ENCODE measurements around the gene UBE4B. TPM values are rescaled to one million over a fixed set of nuclear protein-coding genes. Genes with fewer than 3 reads are reported as not detected.

The UBE4B gene
- total and polyA plus RNA-seq, 4 donors, result 7.5 to 25.5 (median 16.6) TPM

DNA sequence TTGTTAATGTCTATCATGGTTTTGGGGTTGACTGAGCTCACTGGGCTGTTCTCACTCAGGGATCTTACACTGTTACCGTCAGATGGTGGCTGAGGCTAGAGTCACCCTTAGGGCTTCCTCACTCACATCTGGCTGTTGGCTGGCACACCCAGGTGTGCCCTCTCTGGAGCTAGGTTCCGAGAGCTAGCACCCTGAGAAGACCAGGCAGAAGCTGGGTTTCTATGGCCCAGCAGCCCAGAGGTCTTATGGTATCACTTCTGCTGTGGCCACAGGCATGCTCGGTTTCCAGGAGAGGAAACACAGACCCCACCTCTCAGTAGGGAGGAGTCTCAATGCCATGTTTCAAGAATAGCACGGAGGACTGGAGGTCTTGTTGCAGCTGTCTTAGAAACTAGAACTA is 156.9 kb downstream of the UBE4B start:
- DNase-seq (ENCODE audit: low spot score), result no peak
- TF ChIP-seq YY1 (IDR thresholded peaks at IDR 0.05) (no peak), GABPA (IDR thresholded peaks at IDR 0.05 in 1 of 2, conservative IDR thresholded peaks at IDR 0.05 in 1 of 2) (no peak), FOXA1 (IDR thresholded peaks at IDR 0.05) (no peak), EGR1 (IDR thresholded peaks at IDR 0.05; ENCODE audit: low read depth in 2 of 2) (no peak), NR2F2 (IDR thresholded peaks at IDR 0.05) (no peak), TAF1 (conservative IDR thresholded peaks at IDR 0.05) (no peak), RXRA (IDR thresholded peaks at IDR 0.05) (no peak), RAD21 (IDR thresholded peaks at IDR 0.05) (no peak), CTCF (IDR thresholded peaks at IDR 0.05; ENCODE audit: low read depth, low read length, missing input control) (no peak), MAX (IDR thresholded peaks at IDR 0.05) (no peak)
- TF ChIP-seq, protein P1, sequence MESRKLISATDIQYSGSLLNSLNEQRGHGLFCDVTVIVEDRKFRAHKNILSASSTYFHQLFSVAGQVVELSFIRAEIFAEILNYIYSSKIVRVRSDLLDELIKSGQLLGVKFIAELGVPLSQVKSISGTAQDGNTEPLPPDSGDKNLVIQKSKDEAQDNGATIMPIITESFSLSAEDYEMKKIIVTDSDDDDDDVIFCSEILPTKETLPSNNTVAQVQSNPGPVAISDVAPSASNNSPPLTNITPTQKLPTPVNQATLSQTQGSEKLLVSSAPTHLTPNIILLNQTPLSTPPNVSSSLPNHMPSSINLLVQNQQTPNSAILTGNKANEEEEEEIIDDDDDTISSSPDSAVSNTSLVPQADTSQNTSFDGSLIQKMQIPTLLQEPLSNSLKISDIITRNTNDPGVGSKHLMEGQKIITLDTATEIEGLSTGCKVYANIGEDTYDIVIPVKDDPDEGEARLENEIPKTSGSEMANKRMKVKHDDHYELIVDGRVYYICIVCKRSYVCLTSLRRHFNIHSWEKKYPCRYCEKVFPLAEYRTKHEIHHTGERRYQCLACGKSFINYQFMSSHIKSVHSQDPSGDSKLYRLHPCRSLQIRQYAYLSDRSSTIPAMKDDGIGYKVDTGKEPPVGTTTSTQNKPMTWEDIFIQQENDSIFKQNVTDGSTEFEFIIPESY (IDR thresholded peaks at IDR 0.05), result no peak
- TF ChIP-seq, protein P2, sequence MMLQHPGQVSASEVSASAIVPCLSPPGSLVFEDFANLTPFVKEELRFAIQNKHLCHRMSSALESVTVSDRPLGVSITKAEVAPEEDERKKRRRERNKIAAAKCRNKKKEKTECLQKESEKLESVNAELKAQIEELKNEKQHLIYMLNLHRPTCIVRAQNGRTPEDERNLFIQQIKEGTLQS (IDR thresholded peaks at IDR 0.05), result no peak
- no peaks in the 10 kb centered on the region for H3K27me3 ChIP-seq (ENCODE audit: control insufficient read depth in 4 of 4, insufficient read depth in 4 of 4, low read length in 3 of 4)
- WGBS, result 71% methylated on average over 4 of the region's 4 CpGs
- H3K4me1 ChIP-seq (ENCODE audit: control insufficient read depth in 4 of 4, insufficient read depth in 4 of 4, low read length in 3 of 4), result no peaks in the 10 kb centered on the region
- no peaks in the 10 kb centered on the region for H3K9me3 ChIP-seq (ENCODE audit: control insufficient read depth in 4 of 4, low read length in 3 of 4)
- no peak overlapping the region for H3K4me3 ChIP-seq (ENCODE audit: low read depth in 1 of 3, low read length in 3 of 3)
- no peaks in the 10 kb centered on the region for H3K36me3 ChIP-seq (ENCODE audit: control insufficient read depth in 4 of 4, insufficient read depth in 3 of 4, low read depth in 1 of 4, low read length in 3 of 4)
- H3K27ac ChIP-seq (ENCODE audit: low read depth in 1 of 2, low read length in 2 of 2), result no peak overlapping the region
- H3K9ac ChIP-seq (ENCODE audit: low read depth in 1 of 2, low read length in 2 of 2), result no peak overlapping the region

- TF ChIP-seq RXRA (IDR thresholded peaks at IDR 0.05), result no peak
- no peak for TF ChIP-seq TAF1 (conservative IDR thresholded peaks at IDR 0.05)
- no peak for TF ChIP-seq EGR1 (IDR thresholded peaks at IDR 0.05; ENCODE audit: low read depth in 2 of 2)
- TF ChIP-seq NR2F2 (IDR thresholded peaks at IDR 0.05), result no peak
- no peak for TF ChIP-seq HNF4G (IDR thresholded peaks at IDR 0.05)
- TF ChIP-seq GABPA (IDR thresholded peaks at IDR 0.05 in 1 of 2, conservative IDR thresholded peaks at IDR 0.05 in 1 of 2), result no peak
- Histone ChIP-seq H3K4me1 (ENCODE audit: control insufficient read depth in 4 of 4, insufficient read depth in 4 of 4, low read length in 3 of 4) (no peaks in the 10 kb centered on the region), H3K27ac (ENCODE audit: low read depth in 1 of 2, low read length in 2 of 2) (no peak overlapping the region), H3K27me3 (ENCODE audit: control insufficient read depth in 4 of 4, insufficient read depth in 4 of 4, low read length in 3 of 4) (no peaks in the 10 kb centered on the region), H3K9me3 (ENCODE audit: control insufficient read depth in 4 of 4, low read length in 3 of 4) (no peaks in the 10 kb centered on the region), H3K9ac (ENCODE audit: low read depth in 1 of 2, low read length in 2 of 2) (no peak overlapping the region), H3K4me3 (ENCODE audit: low read depth in 1 of 3, low read length in 3 of 3) (no peak overlapping the region), H3K36me3 (ENCODE audit: control insufficient read depth in 4 of 4, insufficient read depth in 3 of 4, low read depth in 1 of 4, low read length in 3 of 4) (no peaks in the 10 kb centered on the region)
- no peak for DNase-seq (ENCODE audit: low spot score)
- 90% methylated on average over 5 of the region's 5 CpGs for WGBS
These were observed 159.5 kb downstream of the UBE4B start for GRCh38 chr1:10192263-10192662.

DNA sequence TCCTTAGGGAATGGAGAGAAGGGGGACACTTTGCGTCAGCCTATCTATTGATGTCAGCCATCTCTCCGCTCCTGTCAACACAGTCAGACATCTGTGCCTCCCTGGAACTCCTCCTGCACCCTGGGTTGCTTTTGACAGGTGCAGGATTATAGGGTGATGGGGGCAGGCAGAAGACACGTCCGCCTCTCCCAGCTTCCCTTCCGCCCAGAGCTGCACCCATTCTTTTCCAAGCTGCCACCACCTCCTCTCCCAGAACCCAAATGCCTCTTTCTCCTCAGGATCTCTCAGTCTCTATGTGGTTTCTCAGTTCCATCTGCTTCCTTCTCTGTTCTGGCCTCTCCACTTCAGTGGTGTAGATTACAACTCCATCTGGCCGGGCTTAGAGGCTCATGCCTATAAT is 160.5 kb downstream of the UBE4B start:
- Histone ChIP-seq H3K4me3 (ENCODE audit: low read depth in 1 of 3, low read length in 3 of 3) (no peak overlapping the region), H3K27ac (ENCODE audit: low read depth in 1 of 2, low read length in 2 of 2) (no peak overlapping the region), H3K27me3 (ENCODE audit: control insufficient read depth in 4 of 4, insufficient read depth in 4 of 4, low read length in 3 of 4) (no peaks in the 10 kb centered on the region), H3K36me3 (ENCODE audit: control insufficient read depth in 4 of 4, insufficient read depth in 3 of 4, low read depth in 1 of 4, low read length in 3 of 4) (no peaks in the 10 kb centered on the region), H3K4me1 (ENCODE audit: control insufficient read depth in 4 of 4, insufficient read depth in 4 of 4, low read length in 3 of 4) (no peaks in the 10 kb centered on the region), H3K9me3 (ENCODE audit: control insufficient read depth in 4 of 4, low read length in 3 of 4) (no peaks in the 10 kb centered on the region), H3K9ac (ENCODE audit: low read depth in 1 of 2, low read length in 2 of 2) (no peak overlapping the region)
- TF ChIP-seq YY1 (IDR thresholded peaks at IDR 0.05) (no peak), MAX (IDR thresholded peaks at IDR 0.05) (no peak), FOXA1 (IDR thresholded peaks at IDR 0.05) (no peak), CTCF (IDR thresholded peaks at IDR 0.05; ENCODE audit: low read depth, low read length, missing input control) (no peak), REST (IDR thresholded peaks at IDR 0.05) (no peak)
- DNase-seq (ENCODE audit: low spot score), result no peak
- WGBS, result 81% methylated on average over 6 of the region's 6 CpGs
